ENCODE results near the gene IL3RA.

IL3RA gene

GRCh38 chrX:1412551-1413161 is 76.1 kb downstream of the IL3RA start:
- Histone ChIP-seq H3K27me3 (replicated peaks in 2 of 5; ENCODE audit: control insufficient read depth in 4 of 5, insufficient read depth in 5 of 5, low read length in 4 of 5) (no peaks in the 10 kb centered on the region), H3K4me3 (ENCODE audit: control insufficient read depth in 1 of 7, extremely low read depth in 1 of 7, insufficient read depth in 4 of 7, low read depth in 2 of 7, low read length in 6 of 7) (no peak overlapping the region), H3K27ac (ENCODE audit: insufficient read depth in 1 of 2, low read depth in 1 of 2, low read length in 2 of 2, poor library complexity in 1 of 2, severe bottlenecking in 2 of 2) (no peak overlapping the region), H3K4me1 (ENCODE audit: control extremely low read depth in 1 of 4, control insufficient read depth in 4 of 4, insufficient read depth in 4 of 4, low read length in 3 of 4) (no peaks in the 10 kb centered on the region), H3K9me3 (ENCODE audit: control extremely low read depth in 1 of 5, control insufficient read depth in 4 of 5, insufficient read depth in 2 of 5, low read depth in 1 of 5, low read length in 4 of 5) (no peaks in the 10 kb centered on the region), H3K36me3 (ENCODE audit: control insufficient read depth in 4 of 4, insufficient read depth in 4 of 4, low read length in 3 of 4) (peaks cover 5 to 55% (median 38%) of the 10 kb centered on the region in 4 experiments)
- CTCF ChIA-PET: no interaction called here
- DNase-seq: no peak
- WGBS (ENCODE audit: insufficient coverage): 96% methylated on average over 30 of the region's 31 CpGs
- POLR2A ChIA-PET: no interaction called here

- peaks cover 0 to 10% (median 10%) of the 10 kb centered on the region in 5 experiments for H3K9me3 ChIP-seq (ENCODE audit: control extremely low read depth in 1 of 5, control insufficient read depth in 4 of 5, insufficient read depth in 2 of 5, low read depth in 1 of 5, low read length in 4 of 5)
- DNase-seq: no peak
- 90% methylated on average over 10 of the region's 15 CpGs for WGBS (ENCODE audit: insufficient coverage)
- H3K36me3 ChIP-seq (ENCODE audit: control insufficient read depth in 4 of 4, insufficient read depth in 4 of 4, low read length in 3 of 4): peaks cover 6 to 76% (median 56%) of the 10 kb centered on the region in 4 experiments
- H3K4me1 ChIP-seq (ENCODE audit: control extremely low read depth in 1 of 4, control insufficient read depth in 4 of 4, insufficient read depth in 4 of 4, low read length in 3 of 4): no peaks in the 10 kb centered on the region
- H3K4me3 ChIP-seq (ENCODE audit: control insufficient read depth in 1 of 7, extremely low read depth in 1 of 7, insufficient read depth in 4 of 7, low read depth in 2 of 7, low read length in 6 of 7): no peak overlapping the region
- CTCF ChIA-PET: no interaction called here
- POLR2A ChIA-PET: no interaction called here
- no peak overlapping the region for H3K27ac ChIP-seq (ENCODE audit: insufficient read depth in 1 of 2, low read depth in 1 of 2, low read length in 2 of 2, poor library complexity in 1 of 2, severe bottlenecking in 2 of 2)
- H3K27me3 ChIP-seq (replicated peaks in 2 of 5; ENCODE audit: control insufficient read depth in 4 of 5, insufficient read depth in 5 of 5, low read length in 4 of 5): no peaks in the 10 kb centered on the region
Observed at GRCh38 chrX:1416327-1416784, 79.8 kb downstream of the IL3RA start.

DNA sequence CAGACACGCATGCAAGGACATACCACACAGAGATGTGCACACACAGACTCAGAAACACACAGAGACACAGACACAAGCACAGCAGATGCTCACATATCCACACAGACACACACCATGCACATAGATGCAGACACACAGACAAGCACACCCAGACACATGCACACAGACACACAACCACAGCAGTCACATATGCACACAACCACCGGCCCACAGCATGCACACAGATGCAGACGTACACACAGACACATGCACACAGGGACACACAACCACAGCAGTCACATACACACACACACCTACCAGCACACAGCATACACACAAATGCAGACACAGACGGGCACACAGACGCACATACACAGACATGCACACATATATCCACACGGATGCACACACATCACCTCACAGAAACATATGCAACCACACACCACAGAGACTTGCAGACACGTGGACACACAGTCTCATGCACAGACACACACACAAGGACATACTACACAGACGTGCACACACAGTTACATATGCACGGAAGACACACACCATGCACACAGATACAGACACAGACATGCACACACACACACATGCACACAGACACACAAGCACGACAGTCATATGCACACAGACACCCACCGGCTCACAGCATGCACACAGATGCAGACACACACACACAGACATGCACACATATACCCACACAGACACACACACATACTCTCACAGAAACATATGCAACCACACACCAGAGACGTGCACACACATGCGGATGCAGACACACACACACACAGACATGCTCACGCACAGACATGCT is 80.6 kb downstream of the IL3RA start:
- WGBS (ENCODE audit: insufficient coverage): 79% methylated on average over 10 of the region's 14 CpGs
- Histone ChIP-seq H3K9me3 (ENCODE audit: control extremely low read depth in 1 of 5, control insufficient read depth in 4 of 5, insufficient read depth in 2 of 5, low read depth in 1 of 5, low read length in 4 of 5) (peaks cover 0 to 18% (median 17%) of the 10 kb centered on the region in 5 experiments), H3K36me3 (ENCODE audit: control insufficient read depth in 4 of 4, insufficient read depth in 4 of 4, low read length in 3 of 4) (peaks cover 12 to 78% (median 56%) of the 10 kb centered on the region in 4 experiments), H3K4me3 (ENCODE audit: control insufficient read depth in 1 of 7, extremely low read depth in 1 of 7, insufficient read depth in 4 of 7, low read depth in 2 of 7, low read length in 6 of 7) (no peak overlapping the region), H3K27ac (ENCODE audit: insufficient read depth in 1 of 2, low read depth in 1 of 2, low read length in 2 of 2, poor library complexity in 1 of 2, severe bottlenecking in 2 of 2) (no peak overlapping the region), H3K4me1 (ENCODE audit: control extremely low read depth in 1 of 4, control insufficient read depth in 4 of 4, insufficient read depth in 4 of 4, low read length in 3 of 4) (no peaks in the 10 kb centered on the region), H3K27me3 (replicated peaks in 2 of 5; ENCODE audit: control insufficient read depth in 4 of 5, insufficient read depth in 5 of 5, low read length in 4 of 5) (no peaks in the 10 kb centered on the region)
- ChIA-PET POLR2A (no interaction called here), CTCF (no interaction called here)
- DNase-seq: no peak

DNA sequence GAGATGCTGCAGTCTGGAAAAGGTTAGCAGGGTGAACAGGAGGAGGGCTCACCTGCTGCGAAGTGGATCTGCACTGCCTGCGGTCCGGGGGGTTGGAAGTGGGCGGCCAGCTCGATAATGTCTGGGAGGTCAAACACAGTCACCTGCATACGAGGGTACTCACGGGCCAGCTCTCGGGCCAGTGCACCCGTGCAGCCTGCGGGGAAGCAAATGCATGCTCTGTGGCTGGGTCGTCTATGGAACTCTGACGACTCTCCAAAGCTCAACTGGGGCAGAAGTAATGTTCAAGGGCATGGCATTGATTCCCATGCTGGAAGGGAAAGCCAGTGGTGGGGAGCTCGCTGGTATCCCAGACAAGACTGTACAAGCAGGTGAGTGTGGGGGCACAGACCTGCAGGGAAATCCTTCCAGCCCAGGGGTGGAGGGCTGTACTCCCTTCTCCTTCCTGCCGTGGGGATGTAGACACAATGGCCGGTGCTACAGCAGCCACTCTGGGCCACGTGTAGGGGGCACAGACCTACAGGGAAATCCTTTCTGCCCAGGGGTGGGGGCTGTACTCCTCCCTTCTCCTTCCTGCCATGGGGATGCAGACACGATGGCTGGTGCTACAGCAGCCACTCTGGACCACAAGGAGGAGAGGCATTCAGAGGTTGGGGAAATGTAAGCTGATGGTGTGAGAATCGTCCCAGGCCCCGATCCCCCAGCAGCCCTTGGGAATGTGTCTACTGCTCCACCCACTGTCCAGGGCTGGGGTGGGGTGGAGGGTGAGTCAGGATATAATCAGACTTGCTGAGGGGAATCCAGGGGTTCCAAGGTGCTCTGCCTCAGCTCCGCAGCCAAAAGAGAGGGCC is 81.6 kb downstream of the IL3RA start:
- ChIA-PET CTCF (no interaction called here), POLR2A (no interaction called here)
- H3K27me3 ChIP-seq (replicated peaks in 2 of 5; ENCODE audit: control insufficient read depth in 4 of 5, insufficient read depth in 5 of 5, low read length in 4 of 5): no peaks in the 10 kb centered on the region
- no peak overlapping the region for H3K27ac ChIP-seq (ENCODE audit: insufficient read depth in 1 of 2, low read depth in 1 of 2, low read length in 2 of 2, poor library complexity in 1 of 2, severe bottlenecking in 2 of 2)
- peaks cover 2 to 27% (median 23%) of the 10 kb centered on the region in 5 experiments for H3K9me3 ChIP-seq (ENCODE audit: control extremely low read depth in 1 of 5, control insufficient read depth in 4 of 5, insufficient read depth in 2 of 5, low read depth in 1 of 5, low read length in 4 of 5)
- peaks cover 13 to 79% (median 59%) of the 10 kb centered on the region in 4 experiments for H3K36me3 ChIP-seq (ENCODE audit: control insufficient read depth in 4 of 4, insufficient read depth in 4 of 4, low read length in 3 of 4)
- no peak overlapping the region for H3K4me3 ChIP-seq (ENCODE audit: control insufficient read depth in 1 of 7, extremely low read depth in 1 of 7, insufficient read depth in 4 of 7, low read depth in 2 of 7, low read length in 6 of 7)
- H3K4me1 ChIP-seq (ENCODE audit: control extremely low read depth in 1 of 4, control insufficient read depth in 4 of 4, insufficient read depth in 4 of 4, low read length in 3 of 4): no peaks in the 10 kb centered on the region
- 91% methylated on average over 16 of the region's 20 CpGs for WGBS (ENCODE audit: insufficient coverage)
- no peak for DNase-seq

DNA sequence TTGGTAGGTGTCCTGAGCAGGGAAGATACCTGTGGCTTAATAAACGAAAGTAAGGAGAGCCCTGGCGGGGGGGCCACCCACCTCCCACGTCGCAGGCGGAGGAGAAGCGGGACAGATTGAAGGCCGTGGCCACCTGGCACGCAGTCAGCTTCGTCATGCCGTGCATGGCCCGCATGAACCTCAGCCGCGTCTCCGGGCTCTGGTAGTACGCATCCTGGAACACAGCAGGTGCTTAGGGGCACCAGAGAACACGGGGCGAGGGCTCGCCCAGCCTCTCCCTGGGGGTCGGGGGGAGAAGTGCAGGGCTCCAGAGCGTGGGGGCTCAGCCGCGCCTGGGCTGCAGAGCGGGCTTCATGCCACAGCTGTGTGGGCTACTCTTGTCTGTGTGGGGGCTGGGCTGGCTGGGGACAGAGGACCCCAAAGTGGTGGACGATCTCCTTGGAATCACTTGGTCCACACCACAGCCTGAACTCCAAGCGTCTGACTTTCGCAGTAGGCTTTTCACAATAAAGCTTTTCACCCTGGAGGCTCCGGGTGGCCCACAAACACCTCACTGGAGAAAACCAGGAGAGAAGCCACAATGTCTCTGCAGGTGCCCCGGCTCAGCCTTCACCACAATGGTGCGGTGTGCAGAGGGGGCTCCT is 82.4 kb downstream of the IL3RA start:
- ChIA-PET POLR2A (no interaction called here), CTCF (no interaction called here)
- no peaks in the 10 kb centered on the region for H3K4me1 ChIP-seq (ENCODE audit: control extremely low read depth in 1 of 4, control insufficient read depth in 4 of 4, insufficient read depth in 4 of 4, low read length in 3 of 4)
- no peak overlapping the region for H3K27ac ChIP-seq (ENCODE audit: insufficient read depth in 1 of 2, low read depth in 1 of 2, low read length in 2 of 2, poor library complexity in 1 of 2, severe bottlenecking in 2 of 2)
- H3K4me3 ChIP-seq (ENCODE audit: control insufficient read depth in 1 of 7, extremely low read depth in 1 of 7, insufficient read depth in 4 of 7, low read depth in 2 of 7, low read length in 6 of 7): no peak overlapping the region
- H3K36me3 ChIP-seq (ENCODE audit: control insufficient read depth in 4 of 4, insufficient read depth in 4 of 4, low read length in 3 of 4): peaks cover 16 to 79% (median 60%) of the 10 kb centered on the region in 4 experiments
- H3K27me3 ChIP-seq (replicated peaks in 2 of 5; ENCODE audit: control insufficient read depth in 4 of 5, insufficient read depth in 5 of 5, low read length in 4 of 5): no peaks in the 10 kb centered on the region
- WGBS (ENCODE audit: insufficient coverage): 90% methylated on average over 28 of the region's 29 CpGs
- H3K9me3 ChIP-seq (ENCODE audit: control extremely low read depth in 1 of 5, control insufficient read depth in 4 of 5, insufficient read depth in 2 of 5, low read depth in 1 of 5, low read length in 4 of 5): peaks cover 2 to 34% (median 30%) of the 10 kb centered on the region in 5 experiments
- no peak for DNase-seq

GRCh38 chrX:1419545-1420355 is 83.2 kb downstream of the IL3RA start:
- CTCF ChIA-PET: no interaction called here
- 87% methylated on average over 19 of the region's 19 CpGs for WGBS (ENCODE audit: insufficient coverage)
- no peaks in the 10 kb centered on the region for H3K4me1 ChIP-seq (ENCODE audit: control extremely low read depth in 1 of 4, control insufficient read depth in 4 of 4, insufficient read depth in 4 of 4, low read length in 3 of 4)
- no peak overlapping the region for H3K4me3 ChIP-seq (ENCODE audit: control insufficient read depth in 1 of 7, extremely low read depth in 1 of 7, insufficient read depth in 4 of 7, low read depth in 2 of 7, low read length in 6 of 7)
- peaks cover 16 to 81% (median 57%) of the 10 kb centered on the region in 4 experiments for H3K36me3 ChIP-seq (ENCODE audit: control insufficient read depth in 4 of 4, insufficient read depth in 4 of 4, low read length in 3 of 4)
- POLR2A ChIA-PET: no interaction called here
- no peaks in the 10 kb centered on the region for H3K27me3 ChIP-seq (replicated peaks in 2 of 5; ENCODE audit: control insufficient read depth in 4 of 5, insufficient read depth in 5 of 5, low read length in 4 of 5)
- H3K27ac ChIP-seq (ENCODE audit: insufficient read depth in 1 of 2, low read depth in 1 of 2, low read length in 2 of 2, poor library complexity in 1 of 2, severe bottlenecking in 2 of 2): no peak overlapping the region
- peaks cover 2 to 35% (median 30%) of the 10 kb centered on the region in 5 experiments for H3K9me3 ChIP-seq (ENCODE audit: control extremely low read depth in 1 of 5, control insufficient read depth in 4 of 5, insufficient read depth in 2 of 5, low read depth in 1 of 5, low read length in 4 of 5)
- DNase-seq: no peak

All from common myeloid progenitor, CD34-positive (primary cell).